Measurements from ENCODE around the gene LRRC74B. TPM values are rescaled to one million over a fixed set of nuclear protein-coding genes. Genes with fewer than 3 reads are reported as not detected.

The LRRC74B gene
- total RNA-seq, 2 experiments from 2014 or later = not detected

DNA sequence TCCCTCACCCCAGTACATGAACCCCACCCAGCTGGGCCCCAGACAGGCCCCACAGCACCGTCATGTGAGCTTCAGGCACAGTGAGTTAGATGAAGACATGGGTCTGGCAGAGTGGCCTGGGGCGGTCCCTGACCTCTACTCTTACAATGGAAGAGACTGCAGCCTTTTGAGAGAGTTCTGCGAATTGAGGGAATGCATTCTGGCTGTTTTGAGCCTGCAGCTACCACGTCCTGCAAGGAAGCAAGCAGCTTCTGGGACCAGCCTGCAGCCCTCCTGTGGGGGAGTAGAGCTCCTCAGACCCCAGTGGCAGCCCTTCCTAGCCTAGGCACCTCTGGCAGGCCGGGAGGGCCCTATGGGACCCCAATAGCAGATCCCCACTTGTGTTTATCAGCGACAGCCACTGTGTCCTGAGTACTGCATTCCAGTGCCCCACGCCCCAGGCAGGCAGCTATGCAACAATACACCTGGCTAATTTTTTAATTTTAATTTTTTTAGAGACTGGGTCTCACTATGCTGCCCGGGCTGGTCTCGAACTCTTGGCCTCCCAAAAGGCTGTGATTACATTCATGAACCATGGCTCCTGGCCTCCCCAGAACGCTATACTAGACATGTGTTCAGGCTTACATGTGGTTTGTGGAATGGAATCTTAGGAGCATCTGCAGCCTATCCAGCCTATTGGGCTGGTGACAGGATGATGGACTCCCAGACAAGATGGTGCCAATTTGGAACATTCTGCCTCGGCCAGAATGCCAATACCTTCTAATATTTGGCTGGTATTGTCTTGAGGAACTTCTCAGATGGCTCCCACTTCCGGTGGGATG, 12.7 kb upstream of the LRRC74B start:
- Mint-ChIP-seq H3K27ac (no peak overlapping the region), H3K27me3 (peaks cover 32% of the 10 kb centered on the region), H3K4me1 (ENCODE audit: low read depth) (no peaks in the 10 kb centered on the region), H3K9me3 (no peaks in the 10 kb centered on the region), H3K36me3 (ENCODE audit: low read depth) (no peaks in the 10 kb centered on the region), H3K4me3 (no peak overlapping the region)
- no peak for ATAC-seq (ENCODE audit: poor library complexity)
- ChIA-PET POLR2A (no interaction called here), CTCF (no interaction called here)
- Histone ChIP-seq H3K27me3 (ENCODE audit: control insufficient read depth in 1 of 2, insufficient read depth in 2 of 2, low read length in 2 of 2) (peaks cover 24 to 31% of the 10 kb centered on the region in 2 experiments), H3K9me3 (ENCODE audit: control insufficient read depth in 1 of 2, insufficient read depth in 1 of 2, low read length in 2 of 2) (peaks cover 0 to 10% of the 10 kb centered on the region in 2 experiments), H3K4me1 (ENCODE audit: insufficient read depth, low read length) (peaks cover 9% of the 10 kb centered on the region), H3K36me3 (ENCODE audit: insufficient read depth, low read length) (no peaks in the 10 kb centered on the region), H3K4me3 (ENCODE audit: low read length) (no peak overlapping the region), H3K27ac (ENCODE audit: low read depth in 1 of 2, low read length in 2 of 2) (no peak overlapping the region)
- DNase-seq = no peak
- TF ChIP-seq CTCF (IDR thresholded peaks at IDR 0.05) = no peak
- intact Hi-C loops (cut with DNase I, micrococcal nuclease) = no loop called here

- no peaks in the 10 kb centered on the region for H3K36me3 ChIP-seq (ENCODE audit: insufficient read depth, low read length)
- no peak overlapping the region for H3K27ac ChIP-seq (ENCODE audit: low read depth in 1 of 2, low read length in 2 of 2)
- ChIA-PET POLR2A (no interaction called here), CTCF (no interaction called here)
- TF ChIP-seq CTCF (IDR thresholded peaks at IDR 0.05) = no peak
- H3K27ac Mint-ChIP-seq = no peak overlapping the region
- intact Hi-C loops (cut with DNase I, micrococcal nuclease) = no loop called here
- no peaks in the 10 kb centered on the region for H3K9me3 Mint-ChIP-seq
- H3K4me3 Mint-ChIP-seq = no peak overlapping the region
- H3K27me3 ChIP-seq (ENCODE audit: control insufficient read depth in 1 of 2, insufficient read depth in 2 of 2, low read length in 2 of 2) = peaks cover 29 to 31% of the 10 kb centered on the region in 2 experiments
- H3K27me3 Mint-ChIP-seq = peaks cover 36% of the 10 kb centered on the region
- peaks cover 9% of the 10 kb centered on the region for H3K4me1 ChIP-seq (ENCODE audit: insufficient read depth, low read length)
- no peaks in the 10 kb centered on the region for H3K4me1 Mint-ChIP-seq (ENCODE audit: low read depth)
- DNase-seq (no peak), ATAC-seq (ENCODE audit: poor library complexity) (no peak)
- H3K9me3 ChIP-seq (ENCODE audit: control insufficient read depth in 1 of 2, insufficient read depth in 1 of 2, low read length in 2 of 2) = peaks cover 0 to 10% of the 10 kb centered on the region in 2 experiments
- H3K4me3 ChIP-seq (ENCODE audit: low read length) = no peak overlapping the region
- H3K36me3 Mint-ChIP-seq (ENCODE audit: low read depth) = no peaks in the 10 kb centered on the region
Observed at GRCh38 chr22:21033895-21034294, 11.9 kb upstream of the LRRC74B start.

DNA sequence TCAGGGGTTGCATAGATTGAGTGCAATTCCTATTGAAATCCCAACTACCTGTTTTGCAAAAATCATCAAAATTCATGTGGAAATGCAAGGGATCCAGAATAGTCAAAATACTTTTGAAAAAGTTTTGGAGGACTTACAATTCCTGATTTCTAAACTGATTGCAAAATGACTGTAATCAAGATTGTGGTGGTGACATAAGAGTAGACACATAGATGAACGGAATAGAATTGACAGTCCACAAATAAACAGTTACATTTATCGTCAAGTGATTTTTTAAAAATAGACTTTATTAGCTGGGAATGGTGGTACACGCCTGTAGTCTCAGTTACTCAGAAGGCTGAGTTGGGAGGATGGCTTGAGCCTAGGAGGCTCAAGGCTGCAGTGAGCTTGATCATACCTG, 10.8 kb upstream of the LRRC74B start:
- TF ChIP-seq CTCF (IDR thresholded peaks at IDR 0.05) = no peak
- ATAC-seq (ENCODE audit: poor library complexity) (no peak), DNase-seq (no peak)
- intact Hi-C loops (cut with DNase I, micrococcal nuclease) = no loop called here
- no peak overlapping the region for H3K4me3 ChIP-seq (ENCODE audit: low read length)
- no peak overlapping the region for H3K27ac ChIP-seq (ENCODE audit: low read depth in 1 of 2, low read length in 2 of 2)
- peaks cover 28% of the 10 kb centered on the region for H3K27me3 Mint-ChIP-seq
- peaks cover 9% of the 10 kb centered on the region for H3K4me1 ChIP-seq (ENCODE audit: insufficient read depth, low read length)
- CTCF ChIA-PET = no interaction called here
- no peaks in the 10 kb centered on the region for H3K36me3 ChIP-seq (ENCODE audit: insufficient read depth, low read length)
- H3K27ac Mint-ChIP-seq = no peak overlapping the region
- peaks cover 28 to 29% of the 10 kb centered on the region in 2 experiments for H3K27me3 ChIP-seq (ENCODE audit: control insufficient read depth in 1 of 2, insufficient read depth in 2 of 2, low read length in 2 of 2)
- H3K4me3 Mint-ChIP-seq = no peak overlapping the region
- H3K9me3 Mint-ChIP-seq = no peaks in the 10 kb centered on the region
- no peaks in the 10 kb centered on the region for H3K4me1 Mint-ChIP-seq (ENCODE audit: low read depth)
- no peaks in the 10 kb centered on the region for H3K36me3 Mint-ChIP-seq (ENCODE audit: low read depth)
- peaks cover 0 to 10% of the 10 kb centered on the region in 2 experiments for H3K9me3 ChIP-seq (ENCODE audit: control insufficient read depth in 1 of 2, insufficient read depth in 1 of 2, low read length in 2 of 2)
- POLR2A ChIA-PET = no interaction called here

All from CD4-positive, alpha-beta T cell (primary cell).